D721Med (cell line): ENCODE data around the gene CPNE6.

ENCODE experiments used
- DNase-seq: peaks from one replicate; pipeline ENCODE4 v3.0.0; 2011; ENCODE audit warnings: low spot score; ENCODE audit not compliant: insufficient read length
- FAIRE-seq: peaks from 2 replicates; lab custom pipeline; 2011; peaks lifted over from hg19 to GRCh38; lab: Jason Lieb, UNC
- CTCF ChIP-seq: IDR thresholded peaks from 2 replicates; pipeline ENCODE4 v1.5.1; 2012; ENCODE audit warnings: mild to moderate bottlenecking, control low read depth; ENCODE audit not compliant: insufficient read depth; ENCODE audit errors: missing control alignments

Gene CPNE6

GRCh38 chr14:24096545-24097181, 25.3 kb downstream of the CPNE6 start:
- DNase-seq (no peak), FAIRE-seq (no peak)
- no peak for TF ChIP-seq CTCF

DNA sequence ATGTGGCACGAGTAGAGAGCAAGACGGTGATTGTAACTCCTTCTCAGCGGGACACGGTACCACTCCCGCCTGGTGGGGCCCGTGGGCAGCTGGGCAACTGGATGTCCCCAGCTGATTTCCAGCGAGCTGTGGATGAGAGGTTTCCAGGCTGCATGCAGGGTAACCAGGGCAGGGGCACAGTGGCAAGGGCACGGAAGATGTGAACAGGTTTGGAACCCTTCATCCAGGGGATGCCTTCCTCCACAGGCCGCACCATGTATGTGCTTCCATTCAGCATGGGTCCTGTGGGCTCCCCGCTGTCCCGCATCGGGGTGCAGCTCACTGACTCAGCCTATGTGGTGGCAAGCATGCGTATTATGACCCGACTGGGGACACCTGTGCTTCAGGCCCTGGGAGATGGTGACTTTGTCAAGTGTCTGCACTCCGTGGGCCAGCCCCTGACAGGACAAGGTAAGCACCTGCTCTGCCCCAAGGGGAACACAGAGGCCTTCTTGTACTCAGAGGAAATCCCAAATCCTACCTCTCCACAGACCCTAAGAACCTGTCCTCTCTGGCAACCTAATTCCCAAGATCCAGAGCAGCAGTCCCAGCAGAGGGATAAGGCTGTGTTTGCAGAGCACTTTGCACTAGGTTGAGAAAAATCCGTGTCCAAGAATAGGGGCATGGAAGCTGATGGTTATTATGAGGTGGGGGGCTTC, 27.0 kb downstream of the CPNE6 start:
- TF ChIP-seq CTCF = no peak
- DNase-seq = no peak
- no peak for FAIRE-seq

GRCh38 chr14:24098927-24099813, 27.8 kb downstream of the CPNE6 start:
- no peak for FAIRE-seq
- no peak for DNase-seq
- no peak for TF ChIP-seq CTCF

DNA sequence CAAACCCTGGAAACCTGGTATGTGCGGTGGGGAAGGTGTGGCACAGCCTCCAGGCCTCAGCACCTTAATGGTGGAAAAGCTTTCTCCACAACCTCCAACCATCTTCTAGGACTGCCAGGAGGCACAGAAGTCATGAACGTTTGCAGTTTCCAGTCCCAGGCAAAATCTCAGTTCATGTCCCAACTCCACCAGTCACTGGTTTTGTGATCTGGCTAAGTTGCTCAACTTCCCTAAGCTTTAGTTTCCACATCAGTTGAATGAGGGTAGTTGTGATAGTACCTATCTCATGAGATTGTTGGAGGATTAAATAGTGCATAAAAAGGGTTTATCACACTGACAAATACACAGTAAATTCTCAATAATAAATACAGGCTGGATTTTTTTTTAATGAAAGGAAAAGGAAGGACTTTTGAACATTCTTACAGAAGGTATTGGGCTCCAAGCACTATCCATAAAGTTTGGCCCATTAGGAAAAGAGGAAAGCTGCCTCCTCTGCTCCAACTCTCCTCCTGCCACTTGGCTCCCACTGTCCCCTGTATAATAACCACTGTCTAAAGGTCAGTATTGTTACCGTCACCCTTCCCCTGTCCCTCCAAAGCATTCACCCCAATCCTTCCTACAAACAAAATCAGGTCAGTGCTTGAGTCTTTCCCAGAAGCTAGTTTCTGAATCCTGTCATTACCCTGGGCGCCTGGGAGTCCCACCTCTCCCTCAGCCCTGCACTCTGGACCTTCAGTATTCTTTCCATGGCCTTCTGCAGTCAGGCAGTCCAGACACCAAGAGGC, 29.0 kb downstream of the CPNE6 start:
- DNase-seq (no peak), FAIRE-seq (no peak)
- TF ChIP-seq CTCF = no peak

DNA sequence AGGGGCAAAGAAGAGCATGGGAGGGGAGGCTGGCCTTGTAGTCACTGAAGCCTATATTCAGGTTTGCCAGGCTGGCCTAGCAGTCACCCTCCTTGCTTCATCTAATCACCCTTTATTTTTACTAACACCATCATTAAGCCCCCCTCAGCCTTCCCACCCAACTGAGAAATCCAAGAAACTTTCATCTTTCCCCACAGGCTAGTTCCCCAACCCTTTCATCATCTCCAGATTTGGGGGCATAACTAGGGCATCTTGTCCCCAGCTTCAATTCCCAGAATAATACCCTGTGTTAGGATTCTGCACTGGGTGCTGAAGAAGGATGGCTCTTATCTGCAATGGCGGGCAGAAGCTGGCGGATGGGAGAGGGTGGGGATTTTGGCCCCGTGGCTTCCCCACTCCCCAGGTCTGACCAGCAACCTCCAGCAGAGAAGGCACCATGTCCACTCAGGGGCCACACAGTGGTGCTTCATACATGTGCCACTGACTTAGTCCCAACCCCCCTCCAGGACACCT, 29.7 kb downstream of the CPNE6 start:
- no peak for DNase-seq
- no peak for TF ChIP-seq CTCF
- no peak for FAIRE-seq

- DNase-seq (no peak), FAIRE-seq (no peak)
- TF ChIP-seq CTCF = no peak
These were observed 31.1 kb downstream of the CPNE6 start for GRCh38 chr14:24102357-24103048.
